H9 (cell line): ENCODE data around the gene ANKMY1. TPM values are rescaled to one million over a fixed set of nuclear protein-coding genes. Genes with fewer than 3 reads are reported as not detected.

Source experiments
- DNase-seq: peaks from one replicate; pipeline ENCODE4 v3.0.0-alpha.2; 2017
- H2AFZ ChIP-seq: one replicate; pipeline ENCODE4 v1.6.1; 2013; ENCODE audit warnings: mild to moderate bottlenecking, low read length, control low read depth, moderate library complexity
- H2AK5ac ChIP-seq: 2 replicates; pipeline ENCODE4 v1.6.1; 2013; ENCODE audit warnings: low read length, control low read depth, mixed read lengths; ENCODE audit not compliant: insufficient read length
- H2BK120ac ChIP-seq: one replicate; pipeline ENCODE4 v1.6.1; 2013; ENCODE audit warnings: low read depth, mild to moderate bottlenecking, low read length, control low read depth, inconsistent platforms; ENCODE audit not compliant: poor library complexity, severe bottlenecking
- H2BK12ac ChIP-seq: 2 replicates; pipeline ENCODE4 v1.6.1; 2013; ENCODE audit warnings: low read length, control low read depth, mixed read lengths, low read depth; ENCODE audit not compliant: insufficient read length
- H2BK15ac ChIP-seq: 2 replicates; pipeline ENCODE4 v1.6.1; 2013; ENCODE audit warnings: low read depth, low read length, control low read depth
- H2BK20ac ChIP-seq: one replicate; pipeline ENCODE4 v1.6.1; 2013; ENCODE audit warnings: low read depth, mild to moderate bottlenecking, low read length, control low read depth, inconsistent platforms; ENCODE audit not compliant: poor library complexity, severe bottlenecking
- H2BK5ac ChIP-seq: 2 replicates; pipeline ENCODE4 v1.6.1; 2013; ENCODE audit warnings: low read length, control low read depth, mixed read lengths; ENCODE audit not compliant: insufficient read length
- H3K14ac ChIP-seq: 2 replicates; pipeline ENCODE4 v1.6.1; 2013; ENCODE audit warnings: low read length, control low read depth; ENCODE audit not compliant: insufficient read depth
- H3K18ac ChIP-seq: 2 replicates; pipeline ENCODE4 v1.6.1; 2013; ENCODE audit warnings: low read depth, mild to moderate bottlenecking, mixed read lengths, low read length, control low read depth; ENCODE audit not compliant: insufficient read length
- H3K23ac ChIP-seq: 2 replicates; pipeline ENCODE4 v1.6.1; 2013; ENCODE audit warnings: low read length, control low read depth, mixed read lengths, low read depth; ENCODE audit not compliant: insufficient read length
- H3K23me2 ChIP-seq: 2 replicates; pipeline ENCODE4 v1.6.1; 2013; ENCODE audit warnings: low read depth, mild to moderate bottlenecking, mixed read lengths, low read length, control low read depth; ENCODE audit not compliant: insufficient read length, poor library complexity, severe bottlenecking
- H3K27ac ChIP-seq: 2 replicates; pipeline ENCODE4 v1.5.1; 2013; ENCODE audit warnings: low read length, control low read depth, mixed read lengths, low read depth; ENCODE audit not compliant: insufficient read length
- H3K27me3 ChIP-seq: 2 replicates; pipeline ENCODE4 v1.6.1; 2013; ENCODE audit warnings: low read length, control low read depth, inconsistent platforms; ENCODE audit not compliant: insufficient read depth
- H3K4ac ChIP-seq: 2 replicates; pipeline ENCODE4 v1.6.1; 2013; ENCODE audit warnings: low read depth, mild to moderate bottlenecking, control low read depth, inconsistent platforms, low read length, moderate library complexity
- H3K4me1 ChIP-seq: 2 replicates; pipeline ENCODE4 v1.6.1; 2013; ENCODE audit warnings: low read length, control low read depth, inconsistent platforms; ENCODE audit not compliant: insufficient read depth
- H3K4me2 ChIP-seq: 2 replicates; pipeline ENCODE4 v1.6.1; 2013; ENCODE audit warnings: low read length, control low read depth, mixed read lengths; ENCODE audit not compliant: insufficient read length, insufficient read depth
- H3K56ac ChIP-seq: 2 replicates; pipeline ENCODE4 v1.6.1; 2013; ENCODE audit warnings: low read depth, mild to moderate bottlenecking, mixed read lengths, low read length, control low read depth; ENCODE audit not compliant: insufficient read length
- H3K79me1 ChIP-seq: 2 replicates; pipeline ENCODE4 v1.6.1; 2013; ENCODE audit warnings: low read depth, mild to moderate bottlenecking, moderate library complexity, low read length, control low read depth, inconsistent platforms; ENCODE audit not compliant: insufficient read depth, poor library complexity, severe bottlenecking
- H3K79me2 ChIP-seq: 2 replicates; pipeline ENCODE4 v1.6.1; 2013; ENCODE audit warnings: low read length, control low read depth, inconsistent platforms; ENCODE audit not compliant: insufficient read depth
- H3K9ac ChIP-seq: 2 replicates; pipeline ENCODE4 v1.6.1; 2013; ENCODE audit warnings: low read length, control low read depth, mixed read lengths; ENCODE audit not compliant: insufficient read length; ENCODE audit errors: extremely low read depth
- H3K9me3 ChIP-seq: one replicate; pipeline ENCODE4 v1.6.1; 2013; ENCODE audit warnings: low read depth, low read length, inconsistent platforms; ENCODE audit not compliant: control insufficient read depth
- H3T11ph ChIP-seq: one replicate; pipeline ENCODE4 v1.6.1; 2013; ENCODE audit warnings: mild to moderate bottlenecking, low read length, control low read depth, inconsistent platforms
- H4K20me1 ChIP-seq: one replicate; pipeline ENCODE4 v1.6.1; 2013; ENCODE audit not compliant: control insufficient read depth, insufficient read length, insufficient read depth
- H4K5ac ChIP-seq: 2 replicates; pipeline ENCODE4 v1.6.1; 2013; ENCODE audit warnings: low read depth, mild to moderate bottlenecking, mixed read lengths, low read length, control low read depth; ENCODE audit not compliant: insufficient read length
- H4K8ac ChIP-seq: replicated peaks from 2 replicates; pipeline ENCODE4 v1.6.1; 2013; ENCODE audit warnings: low read length, control low read depth, mixed read lengths, low read depth; ENCODE audit not compliant: insufficient read length
- H4K91ac ChIP-seq: 2 replicates; pipeline ENCODE4 v1.6.1; 2013; ENCODE audit warnings: low read depth, mild to moderate bottlenecking, moderate library complexity, mixed read lengths, low read length, control low read depth; ENCODE audit not compliant: insufficient read length
- H3K27ac Mint-ChIP-seq, 3 experiments: 2 replicates in 2 of 3; 3 replicates in 1 of 3; pipeline ENCODE4 v1.8.0; 2020 to 2021; ENCODE audit warnings: mixed read lengths in 3 of 3, mild to moderate bottlenecking in 1 of 3, moderate library complexity in 1 of 3
- H3K27me3 Mint-ChIP-seq: 2 replicates; pipeline ENCODE4 v1.8.0; 2021; ENCODE audit warnings: low read depth, mild to moderate bottlenecking, moderate library complexity, mixed read lengths
- H3K36me3 Mint-ChIP-seq, 3 experiments: 2 replicates in 2 of 3; 3 replicates in 1 of 3; pipeline ENCODE4 v1.8.0; 2020 to 2021; ENCODE audit warnings: low read depth in 3 of 3, mixed read lengths in 3 of 3; ENCODE audit not compliant: insufficient read depth in 1 of 3
- H3K4me1 Mint-ChIP-seq, 2 experiments: 2 replicates each; pipeline ENCODE4 v1.8.0; 2020; ENCODE audit warnings: mixed read lengths in 2 of 2
- H3K4me3 Mint-ChIP-seq, 2 experiments: 2 replicates in 1 of 2; 3 replicates in 1 of 2; pipeline ENCODE4 v1.8.0; 2020 to 2021; ENCODE audit warnings: mild to moderate bottlenecking in 2 of 2, mixed read lengths in 2 of 2, moderate library complexity in 1 of 2
- H3K9me3 Mint-ChIP-seq, 2 experiments: 2 replicates in 1 of 2; 3 replicates in 1 of 2; pipeline ENCODE4 v1.8.0; 2020; ENCODE audit warnings: mild to moderate bottlenecking in 2 of 2, mixed read lengths in 2 of 2, moderate library complexity in 1 of 2
- CTCF ChIP-seq: fragments of 200-600 bp; sonication (generic); conservative IDR thresholded peaks from 3 replicates; pipeline ENCODE4 v1.8.0; 2021; ENCODE audit warnings: antibody characterized with exemption, mild to moderate bottlenecking
- WGBS: extraction: QIAGEN DNeasy Blood & Tissue Kit; methylation state at CpG from one replicate; pipeline ENCODE4 v1.1.7; 2013; ENCODE audit warnings: missing lambda C conversion rate, low lambda C conversion rate, mixed read lengths; ENCODE audit not compliant: insufficient read length; ENCODE audit errors: extremely low coverage; 5-methylcytosine and 5-hydroxymethylcytosine counted together
- total RNA-seq: library from RNA; stranded (reverse); gene quantifications from 2 replicates; pipeline ENCODE4 v1.2.1, GENCODE V29; 2021

ANKMY1 gene
- total RNA-seq, 1 experiment from 2014 or later, result 13.7 TPM

DNA sequence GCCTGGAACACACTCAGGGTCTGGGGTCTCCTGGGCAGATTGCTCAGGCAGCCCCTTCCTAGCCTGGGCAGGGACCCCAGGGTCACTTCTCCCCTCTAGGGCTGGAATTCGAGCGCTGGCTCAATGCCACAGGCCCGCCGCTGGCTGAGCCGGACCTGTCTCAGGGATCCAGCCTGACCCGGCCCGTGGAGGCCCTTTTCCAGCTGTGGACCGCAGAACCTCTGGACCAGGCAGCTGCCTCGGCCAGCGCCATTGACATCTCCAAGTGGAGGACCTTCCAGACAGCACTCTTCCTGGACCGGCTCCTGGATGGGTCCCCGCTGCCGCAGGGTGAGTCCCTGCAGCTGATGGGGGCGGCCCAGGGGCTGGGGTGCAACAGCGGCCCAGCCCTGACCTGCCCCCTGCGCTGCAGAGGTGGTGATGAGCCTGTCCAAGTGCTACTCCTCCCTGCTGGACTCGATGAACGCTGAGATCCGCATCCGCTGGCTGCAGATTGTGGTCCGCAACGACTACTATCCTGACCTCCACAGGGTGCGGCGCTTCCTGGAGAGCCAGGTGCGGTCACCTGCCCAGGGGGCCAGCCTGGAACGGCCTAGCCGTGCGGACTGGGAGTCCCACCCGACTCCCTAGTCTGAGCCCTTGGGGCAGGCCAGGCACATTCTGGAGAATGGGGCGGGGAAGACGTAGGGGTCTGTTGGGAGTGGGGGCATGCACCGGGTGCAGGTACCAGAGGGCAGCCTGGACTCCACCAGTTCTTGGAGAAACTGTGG is 18.8 kb upstream of the ANKMY1 start:
- H3K14ac ChIP-seq, result no peak overlapping the region
- no peaks in the 10 kb centered on the region; a peak in 2 of 7 replicates for H3K36me3 Mint-ChIP-seq
- no peak overlapping the region for H3K18ac ChIP-seq
- no peak overlapping the region for H3K56ac ChIP-seq
- H3K4me2 ChIP-seq, result no peak overlapping the region
- H2BK20ac ChIP-seq, result no peak overlapping the region
- H3K27ac Mint-ChIP-seq, result no peak overlapping the region
- H2BK5ac ChIP-seq, result no peak overlapping the region
- peaks cover 7 to 8% of the 10 kb centered on the region in 2 experiments for H3K4me1 Mint-ChIP-seq
- no peaks in the 10 kb centered on the region for H3K4me1 ChIP-seq
- no peak overlapping the region for H3K23ac ChIP-seq
- H3K9me3 ChIP-seq, result no peaks in the 10 kb centered on the region
- no peak overlapping the region for H2BK12ac ChIP-seq
- H2BK15ac ChIP-seq, result no peak overlapping the region
- no peak for DNase-seq
- H4K91ac ChIP-seq, result no peak overlapping the region
- no peaks in the 10 kb centered on the region for H4K20me1 ChIP-seq
- no peak overlapping the region for H3K4ac ChIP-seq
- H3K9me3 Mint-ChIP-seq, result no peaks in the 10 kb centered on the region
- H3K27ac ChIP-seq, result no peak overlapping the region
- no peak overlapping the region for H2AFZ ChIP-seq
- H3K79me1 ChIP-seq, result no peaks in the 10 kb centered on the region
- H3K79me2 ChIP-seq, result no peaks in the 10 kb centered on the region
- no peak overlapping the region for H3K4me3 Mint-ChIP-seq
- no CpG with 5 or more reads among the region's 32 CpGs for WGBS
- H3T11ph ChIP-seq, result no peak overlapping the region
- H4K8ac ChIP-seq, result no peak overlapping the region
- no peak overlapping the region for H4K5ac ChIP-seq
- H3K27me3 Mint-ChIP-seq, result no peaks in the 10 kb centered on the region
- H3K9ac ChIP-seq, result no peak overlapping the region
- H3K23me2 ChIP-seq, result no peaks in the 10 kb centered on the region
- TF ChIP-seq CTCF, result no peak
- H2BK120ac ChIP-seq, result no peak overlapping the region
- H3K27me3 ChIP-seq, result no peaks in the 10 kb centered on the region
- no peak overlapping the region for H2AK5ac ChIP-seq
